HEK293 (cell line): ENCODE results near the gene MYL3.

Experiments used
- CTCF ChIA-PET: fragments of 350-600 bp; formaldehyde crosslinking; extraction: SDS; loops from one replicate; lab custom pipeline; 2021; ENCODE audit warnings: antibody characterized with exemption; lab: Yijun Ruan, JAX
- POLR2A ChIA-PET: fragments of 300-600 bp; formaldehyde crosslinking; extraction: SDS; loops from one replicate; lab custom pipeline; 2020; ENCODE audit warnings: antibody characterized with exemption, inconsistent platforms; lab: Yijun Ruan, JAX
- H3K27ac ChIP-seq: fragments of 200-500 bp; sonication (Bioruptor generic); 2 replicates; pipeline ENCODE4 v1.5.1; 2014; ENCODE audit warnings: low read depth, low read length, control low read depth, inconsistent platforms; ENCODE audit errors: extremely low read depth
- H3K36me3 ChIP-seq, 2 experiments: fragments of 200-500 bp in 1 of 2; sonication (Bioruptor generic) in 1 of 2; 1 replicate in 1 of 2; 2 replicates in 1 of 2; pipeline ENCODE4 v1.5.1; 2014 to 2017; ENCODE audit warnings: inconsistent platforms in 2 of 2, low read length in 2 of 2; ENCODE audit not compliant: control insufficient read depth in 2 of 2, insufficient read depth in 1 of 2
- H3K4me1 ChIP-seq: fragments of 200-500 bp; sonication (Bioruptor generic); 2 replicates; pipeline ENCODE4 v1.5.1; 2014; ENCODE audit warnings: mild to moderate bottlenecking, low read length, inconsistent platforms; ENCODE audit not compliant: control insufficient read depth, insufficient read depth
- H3K4me3 ChIP-seq: 2 replicates; pipeline ENCODE4 v1.5.1; 2011; ENCODE audit warnings: low read depth, mild to moderate bottlenecking, control low read depth, low read length, moderate library complexity
- H3K9me3 ChIP-seq: fragments of 200-500 bp; sonication (Bioruptor generic); 2 replicates; pipeline ENCODE4 v1.5.1; 2014; ENCODE audit warnings: low read depth, low read length, inconsistent platforms; ENCODE audit not compliant: control insufficient read depth, insufficient read depth
- HOXD13 ChIP-seq: sonication (generic); formaldehyde crosslinking; IDR thresholded peaks from 2 replicates; pipeline ENCODE4 v1.8.0; 2022; ENCODE audit warnings: missing genetic modification reagents, borderline replicate concordance
- MEIS1 ChIP-seq: sonication (generic); formaldehyde crosslinking; IDR thresholded peaks from 2 replicates; pipeline ENCODE4 v1.8.1; 2022; ENCODE audit warnings: missing genetic modification reagents, mild to moderate bottlenecking, borderline replicate concordance
- ZBTB1 ChIP-seq: fragments of 450-650 bp; formaldehyde crosslinking; IDR thresholded peaks from 2 replicates; pipeline ENCODE4 v1.5.1; 2016; ENCODE audit warnings: missing biosample characterization, missing genetic modification characterization
- ZBTB17 ChIP-seq: fragments of 450-650 bp; formaldehyde crosslinking; IDR thresholded peaks from 2 replicates; pipeline ENCODE4 v1.5.1; 2016; ENCODE audit warnings: missing biosample characterization, missing genetic modification characterization
- ZNF157 ChIP-seq: fragments of 450-650 bp; formaldehyde crosslinking; IDR thresholded peaks from 2 replicates; pipeline ENCODE4 v1.5.1; 2016; ENCODE audit warnings: missing biosample characterization, missing genetic modification characterization
- ZNF169 ChIP-seq: fragments of 450-650 bp; formaldehyde crosslinking; IDR thresholded peaks from 2 replicates; pipeline ENCODE4 v1.5.1; 2016; ENCODE audit warnings: missing biosample characterization, missing genetic modification characterization
- ZNF24 ChIP-seq: fragments of 450-650 bp; formaldehyde crosslinking; IDR thresholded peaks from 2 replicates; pipeline ENCODE4 v1.5.1; 2016; ENCODE audit warnings: missing biosample characterization, missing genetic modification characterization
- ZNF248 ChIP-seq: fragments of 450-650 bp; formaldehyde crosslinking; IDR thresholded peaks from 2 replicates; pipeline ENCODE4 v1.5.1; 2017; ENCODE audit warnings: missing biosample characterization, missing genetic modification characterization
- ZNF302 ChIP-seq: fragments of 450-650 bp; formaldehyde crosslinking; IDR thresholded peaks from 2 replicates; pipeline ENCODE4 v1.5.1; 2016; ENCODE audit warnings: missing biosample characterization, missing genetic modification characterization, low read depth
- ZNF324 ChIP-seq: fragments of 450-650 bp; formaldehyde crosslinking; IDR thresholded peaks from 2 replicates; pipeline ENCODE4 v1.5.1; 2016; ENCODE audit warnings: missing biosample characterization, missing genetic modification characterization
- ZNF394 ChIP-seq: fragments of 450-650 bp; formaldehyde crosslinking; IDR thresholded peaks from 2 replicates; pipeline ENCODE4 v1.5.1; 2016; ENCODE audit warnings: missing biosample characterization, missing genetic modification characterization, mild to moderate bottlenecking, moderate library complexity, borderline replicate concordance
- ZNF514 ChIP-seq: fragments of 450-650 bp; formaldehyde crosslinking; IDR thresholded peaks from 2 replicates; pipeline ENCODE4 v1.5.1; 2016; ENCODE audit warnings: missing biosample characterization, missing genetic modification characterization
- ZNF654 ChIP-seq: fragments of 450-650 bp; formaldehyde crosslinking; IDR thresholded peaks from 2 replicates; pipeline ENCODE4 v1.5.1; 2016; ENCODE audit warnings: low read depth, missing biosample characterization, missing genetic modification characterization
- ZNF677 ChIP-seq: fragments of 450-650 bp; IDR thresholded peaks from 2 replicates; pipeline ENCODE4 v1.5.0; 2018; ENCODE audit warnings: missing biosample characterization, mild to moderate bottlenecking, missing genetic modification characterization, moderate library complexity
- ZNF785 ChIP-seq: fragments of 450-650 bp; formaldehyde crosslinking; IDR thresholded peaks from 2 replicates; pipeline ENCODE4 v1.5.1; 2016; ENCODE audit warnings: missing biosample characterization, missing genetic modification characterization
- TF ChIP-seq, protein P1 (sequence below): fragments of 450-650 bp; formaldehyde crosslinking; IDR thresholded peaks from 2 replicates; pipeline ENCODE4 v1.5.1; 2016; ENCODE audit warnings: missing biosample characterization, missing genetic modification characterization, borderline replicate concordance
- TF ChIP-seq, protein P2 (sequence below): fragments of 450-650 bp; formaldehyde crosslinking; IDR thresholded peaks from 2 replicates; pipeline ENCODE4 v1.5.1; 2016; ENCODE audit warnings: missing biosample characterization, missing genetic modification characterization
- TF ChIP-seq, protein P3 (sequence below): fragments of 450-650 bp; formaldehyde crosslinking; IDR thresholded peaks from 2 replicates; pipeline ENCODE4 v1.5.1; 2016; ENCODE audit warnings: missing biosample characterization, missing genetic modification characterization
- TF ChIP-seq, protein P4 (sequence below): fragments of 450-650 bp; formaldehyde crosslinking; IDR thresholded peaks from 2 replicates; pipeline ENCODE4 v1.5.0; 2017; ENCODE audit warnings: missing biosample characterization, missing genetic modification characterization, borderline replicate concordance

MYL3 gene

DNA sequence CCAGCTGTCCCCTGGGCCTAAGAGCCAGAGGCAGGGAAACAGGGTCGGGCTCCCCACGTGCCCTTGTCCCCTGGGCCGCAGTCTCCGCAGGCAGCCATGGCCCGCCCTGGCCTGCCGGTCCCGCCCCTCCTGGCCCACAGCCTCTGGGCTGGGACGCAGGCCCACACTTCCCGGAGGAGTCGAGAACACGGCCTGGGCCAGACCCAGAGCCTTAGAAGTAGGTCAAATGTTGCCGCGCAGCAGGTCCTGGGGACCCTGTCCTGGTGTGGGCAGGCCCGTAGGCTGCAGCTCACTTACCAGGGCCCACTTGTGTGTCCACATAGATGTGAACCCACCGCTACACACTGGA, 4.3 kb upstream of the MYL3 start (continued):
- TF ChIP-seq HOXD13 = no peak

DNA sequence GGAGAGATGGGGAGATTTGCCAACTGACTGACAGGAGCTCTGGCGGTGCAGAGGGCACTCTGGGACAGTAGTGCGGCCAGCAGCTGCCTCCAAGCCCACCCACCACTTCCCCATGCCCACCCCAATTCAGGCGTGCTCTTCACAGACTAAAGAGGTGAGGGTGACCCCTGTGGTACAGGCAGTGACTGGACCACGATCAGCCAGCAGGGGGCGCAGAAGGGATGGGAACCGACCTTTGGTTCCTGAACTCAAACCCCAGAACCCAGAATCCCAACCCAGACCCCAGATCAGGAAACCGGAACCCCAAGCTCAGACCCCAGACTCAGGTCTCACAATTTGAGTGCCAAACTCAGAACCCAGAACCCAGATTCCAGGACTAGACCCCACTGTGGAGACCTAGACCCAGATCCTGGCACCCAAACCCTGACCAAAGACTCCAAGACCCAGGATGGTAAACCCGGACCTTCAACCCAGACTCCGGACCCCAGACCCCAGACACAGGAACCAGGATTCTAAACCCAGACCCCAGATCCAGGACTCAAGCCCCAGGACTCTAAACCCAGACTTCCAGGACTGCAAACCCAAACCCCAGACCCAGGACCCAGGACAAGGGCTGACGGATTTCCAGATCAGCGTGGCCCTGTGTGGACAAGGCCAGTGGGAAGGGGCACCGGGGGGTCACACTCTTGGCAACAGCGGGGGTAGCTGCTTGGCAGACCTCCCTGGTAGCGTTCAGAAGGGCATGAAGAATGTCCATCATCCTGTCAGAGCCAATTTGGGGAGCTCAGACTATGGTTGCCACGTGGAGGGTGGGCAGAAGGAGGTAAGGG, 3.7 kb upstream of the MYL3 start:
- Histone ChIP-seq H3K9me3 (no peaks in the 10 kb centered on the region), H3K36me3 (no peaks in the 10 kb centered on the region), H3K4me3 (no peak overlapping the region), H3K27ac (no peak overlapping the region), H3K4me1 (no peaks in the 10 kb centered on the region)
- TF ChIP-seq ZNF248 (no peak), ZNF514 (tag by site-specific recombination) (no peak), ZNF654 (tag by site-specific recombination) (peak; percentile 68), ZBTB1 (tag by site-specific recombination) (no peak), MEIS1 (CRISPR knock-in tag) (no peak), ZBTB17 (no peak), ZNF677 (tag by site-specific recombination) (no peak), ZNF24 (no peak), ZNF302 (tag by site-specific recombination) (no peak), ZNF394 (tag by site-specific recombination) (no peak), ZNF785 (tag by site-specific recombination) (no peak), ZNF169 (tag by site-specific recombination) (no peak), ZNF324 (tag by site-specific recombination) (no peak), ZNF157 (tag by site-specific recombination) (no peak)
- TF ChIP-seq, protein P1, sequence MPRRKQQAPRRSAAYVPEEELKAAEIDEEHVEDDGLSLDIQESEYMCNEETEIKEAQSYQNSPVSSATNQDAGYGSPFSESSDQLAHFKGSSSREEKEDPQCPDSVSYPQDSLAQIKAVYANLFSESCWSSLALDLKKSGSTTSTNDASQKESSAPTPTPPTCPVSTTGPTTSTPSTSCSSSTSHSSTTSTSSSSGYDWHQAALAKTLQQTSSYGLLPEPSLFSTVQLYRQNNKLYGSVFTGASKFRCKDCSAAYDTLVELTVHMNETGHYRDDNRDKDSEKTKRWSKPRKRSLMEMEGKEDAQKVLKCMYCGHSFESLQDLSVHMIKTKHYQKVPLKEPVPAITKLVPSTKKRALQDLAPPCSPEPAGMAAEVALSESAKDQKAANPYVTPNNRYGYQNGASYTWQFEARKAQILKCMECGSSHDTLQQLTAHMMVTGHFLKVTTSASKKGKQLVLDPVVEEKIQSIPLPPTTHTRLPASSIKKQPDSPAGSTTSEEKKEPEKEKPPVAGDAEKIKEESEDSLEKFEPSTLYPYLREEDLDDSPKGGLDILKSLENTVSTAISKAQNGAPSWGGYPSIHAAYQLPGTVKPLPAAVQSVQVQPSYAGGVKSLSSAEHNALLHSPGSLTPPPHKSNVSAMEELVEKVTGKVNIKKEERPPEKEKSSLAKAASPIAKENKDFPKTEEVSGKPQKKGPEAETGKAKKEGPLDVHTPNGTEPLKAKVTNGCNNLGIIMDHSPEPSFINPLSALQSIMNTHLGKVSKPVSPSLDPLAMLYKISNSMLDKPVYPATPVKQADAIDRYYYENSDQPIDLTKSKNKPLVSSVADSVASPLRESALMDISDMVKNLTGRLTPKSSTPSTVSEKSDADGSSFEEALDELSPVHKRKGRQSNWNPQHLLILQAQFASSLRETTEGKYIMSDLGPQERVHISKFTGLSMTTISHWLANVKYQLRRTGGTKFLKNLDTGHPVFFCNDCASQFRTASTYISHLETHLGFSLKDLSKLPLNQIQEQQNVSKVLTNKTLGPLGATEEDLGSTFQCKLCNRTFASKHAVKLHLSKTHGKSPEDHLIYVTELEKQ (tag by site-specific recombination) = no peak
- TF ChIP-seq, protein P2, sequence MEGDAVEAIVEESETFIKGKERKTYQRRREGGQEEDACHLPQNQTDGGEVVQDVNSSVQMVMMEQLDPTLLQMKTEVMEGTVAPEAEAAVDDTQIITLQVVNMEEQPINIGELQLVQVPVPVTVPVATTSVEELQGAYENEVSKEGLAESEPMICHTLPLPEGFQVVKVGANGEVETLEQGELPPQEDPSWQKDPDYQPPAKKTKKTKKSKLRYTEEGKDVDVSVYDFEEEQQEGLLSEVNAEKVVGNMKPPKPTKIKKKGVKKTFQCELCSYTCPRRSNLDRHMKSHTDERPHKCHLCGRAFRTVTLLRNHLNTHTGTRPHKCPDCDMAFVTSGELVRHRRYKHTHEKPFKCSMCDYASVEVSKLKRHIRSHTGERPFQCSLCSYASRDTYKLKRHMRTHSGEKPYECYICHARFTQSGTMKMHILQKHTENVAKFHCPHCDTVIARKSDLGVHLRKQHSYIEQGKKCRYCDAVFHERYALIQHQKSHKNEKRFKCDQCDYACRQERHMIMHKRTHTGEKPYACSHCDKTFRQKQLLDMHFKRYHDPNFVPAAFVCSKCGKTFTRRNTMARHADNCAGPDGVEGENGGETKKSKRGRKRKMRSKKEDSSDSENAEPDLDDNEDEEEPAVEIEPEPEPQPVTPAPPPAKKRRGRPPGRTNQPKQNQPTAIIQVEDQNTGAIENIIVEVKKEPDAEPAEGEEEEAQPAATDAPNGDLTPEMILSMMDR (tag by site-specific recombination) = peak; percentile 58; the same call in 1 of the 2 replicates
- TF ChIP-seq, protein P3, sequence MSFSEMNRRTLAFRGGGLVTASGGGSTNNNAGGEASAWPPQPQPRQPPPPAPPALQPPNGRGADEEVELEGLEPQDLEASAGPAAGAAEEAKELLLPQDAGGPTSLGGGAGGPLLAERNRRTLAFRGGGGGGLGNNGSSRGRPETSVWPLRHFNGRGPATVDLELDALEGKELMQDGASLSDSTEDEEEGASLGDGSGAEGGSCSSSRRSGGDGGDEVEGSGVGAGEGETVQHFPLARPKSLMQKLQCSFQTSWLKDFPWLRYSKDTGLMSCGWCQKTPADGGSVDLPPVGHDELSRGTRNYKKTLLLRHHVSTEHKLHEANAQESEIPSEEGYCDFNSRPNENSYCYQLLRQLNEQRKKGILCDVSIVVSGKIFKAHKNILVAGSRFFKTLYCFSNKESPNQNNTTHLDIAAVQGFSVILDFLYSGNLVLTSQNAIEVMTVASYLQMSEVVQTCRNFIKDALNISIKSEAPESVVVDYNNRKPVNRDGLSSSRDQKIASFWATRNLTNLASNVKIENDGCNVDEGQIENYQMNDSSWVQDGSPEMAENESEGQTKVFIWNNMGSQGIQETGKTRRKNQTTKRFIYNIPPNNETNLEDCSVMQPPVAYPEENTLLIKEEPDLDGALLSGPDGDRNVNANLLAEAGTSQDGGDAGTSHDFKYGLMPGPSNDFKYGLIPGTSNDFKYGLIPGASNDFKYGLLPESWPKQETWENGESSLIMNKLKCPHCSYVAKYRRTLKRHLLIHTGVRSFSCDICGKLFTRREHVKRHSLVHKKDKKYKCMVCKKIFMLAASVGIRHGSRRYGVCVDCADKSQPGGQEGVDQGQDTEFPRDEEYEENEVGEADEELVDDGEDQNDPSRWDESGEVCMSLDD (tag by site-specific recombination) = peak; percentile 34; the same call in 1 of the 2 replicates
- TF ChIP-seq, protein P4, sequence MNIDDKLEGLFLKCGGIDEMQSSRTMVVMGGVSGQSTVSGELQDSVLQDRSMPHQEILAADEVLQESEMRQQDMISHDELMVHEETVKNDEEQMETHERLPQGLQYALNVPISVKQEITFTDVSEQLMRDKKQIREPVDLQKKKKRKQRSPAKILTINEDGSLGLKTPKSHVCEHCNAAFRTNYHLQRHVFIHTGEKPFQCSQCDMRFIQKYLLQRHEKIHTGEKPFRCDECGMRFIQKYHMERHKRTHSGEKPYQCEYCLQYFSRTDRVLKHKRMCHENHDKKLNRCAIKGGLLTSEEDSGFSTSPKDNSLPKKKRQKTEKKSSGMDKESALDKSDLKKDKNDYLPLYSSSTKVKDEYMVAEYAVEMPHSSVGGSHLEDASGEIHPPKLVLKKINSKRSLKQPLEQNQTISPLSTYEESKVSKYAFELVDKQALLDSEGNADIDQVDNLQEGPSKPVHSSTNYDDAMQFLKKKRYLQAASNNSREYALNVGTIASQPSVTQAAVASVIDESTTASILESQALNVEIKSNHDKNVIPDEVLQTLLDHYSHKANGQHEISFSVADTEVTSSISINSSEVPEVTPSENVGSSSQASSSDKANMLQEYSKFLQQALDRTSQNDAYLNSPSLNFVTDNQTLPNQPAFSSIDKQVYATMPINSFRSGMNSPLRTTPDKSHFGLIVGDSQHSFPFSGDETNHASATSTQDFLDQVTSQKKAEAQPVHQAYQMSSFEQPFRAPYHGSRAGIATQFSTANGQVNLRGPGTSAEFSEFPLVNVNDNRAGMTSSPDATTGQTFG = no peak
- ChIA-PET CTCF (interaction anchor here (0.5 to 2.6 kb wide), 21 partner anchors 9 to 497 kb away, joined by 3 to 23 read pairs (median 5); partner anchors contain the start of genes CCDC12 and PTH1R), POLR2A (no interaction called here)
